Measurements from ENCODE around the gene EIF5B. TPM values are rescaled to one million over a fixed set of nuclear protein-coding genes. Genes with fewer than 3 reads are reported as not detected.
"Not testable (repeated sequence)": the region's sequence is repeated elsewhere in the genome, so short reads cannot be mapped to it uniquely, and the experiment has no call there.

The EIF5B gene
- total RNA-seq, 1 experiment from 2014 or later = 58.1 TPM

GRCh38 chr2:99317161-99317872, 19.9 kb upstream of the EIF5B start:
- Histone ChIP-seq H3K9ac (ENCODE audit: extremely low read depth, insufficient read length, low read length) (no peak overlapping the region), H3K4ac (ENCODE audit: low read depth, low read length) (no peak overlapping the region), H3K23me2 (ENCODE audit: insufficient read length, low read depth, low read length, poor library complexity, severe bottlenecking) (no peaks in the 10 kb centered on the region), H3K27me3 (ENCODE audit: insufficient read depth, low read length) (no peaks in the 10 kb centered on the region), H3K14ac (ENCODE audit: insufficient read depth, low read length) (no peak overlapping the region), H3K23ac (ENCODE audit: insufficient read length, low read depth, low read length) (no peak overlapping the region), H3K9me3 (ENCODE audit: control insufficient read depth, low read depth, low read length) (no peaks in the 10 kb centered on the region), H4K8ac (replicated peaks; ENCODE audit: insufficient read length, low read depth, low read length) (no peak overlapping the region), H3K18ac (ENCODE audit: insufficient read length, low read depth, low read length) (no peak overlapping the region), H2AK5ac (ENCODE audit: insufficient read length, low read length) (no peak overlapping the region), H3K27ac (ENCODE audit: insufficient read length, low read depth, low read length) (no peak overlapping the region), H3K79me1 (ENCODE audit: insufficient read depth, low read depth, low read length, poor library complexity, severe bottlenecking) (no peaks in the 10 kb centered on the region), H4K91ac (ENCODE audit: insufficient read length, low read depth, low read length) (no peak overlapping the region), H2BK20ac (ENCODE audit: low read depth, low read length, poor library complexity, severe bottlenecking) (no peak overlapping the region), H2BK5ac (ENCODE audit: insufficient read length, low read length) (no peak overlapping the region), H4K5ac (ENCODE audit: insufficient read length, low read depth, low read length) (no peak overlapping the region), H2BK12ac (ENCODE audit: insufficient read length, low read depth, low read length) (no peak overlapping the region), H2BK120ac (ENCODE audit: low read depth, low read length, poor library complexity, severe bottlenecking) (no peak overlapping the region), H4K20me1 (ENCODE audit: control insufficient read depth, insufficient read depth, insufficient read length) (no peaks in the 10 kb centered on the region), H2AFZ (ENCODE audit: low read length) (no peak overlapping the region), H3K4me2 (ENCODE audit: insufficient read depth, insufficient read length, low read length) (no peak overlapping the region), H2BK15ac (ENCODE audit: low read depth, low read length) (no peak overlapping the region), H3K4me1 (ENCODE audit: insufficient read depth, low read length) (no peaks in the 10 kb centered on the region), H3T11ph (ENCODE audit: low read length) (no peak overlapping the region), H3K56ac (ENCODE audit: insufficient read length, low read depth, low read length) (no peak overlapping the region), H3K79me2 (ENCODE audit: insufficient read depth, low read length) (no peaks in the 10 kb centered on the region)
- H3K27me3 Mint-ChIP-seq (ENCODE audit: low read depth) = no peaks in the 10 kb centered on the region
- no peak for TF ChIP-seq CTCF (conservative IDR thresholded peaks at IDR 0.05)
- H3K4me3 Mint-ChIP-seq = no peak overlapping the region
- no peak overlapping the region; a peak in 2 of 7 replicates for H3K27ac Mint-ChIP-seq
- peaks cover 18 to 52% (median 47%) of the 10 kb centered on the region in 3 experiments for H3K36me3 Mint-ChIP-seq (ENCODE audit: insufficient read depth in 1 of 3, low read depth in 3 of 3)
- H3K9me3 Mint-ChIP-seq = no peaks in the 10 kb centered on the region
- no peaks in the 10 kb centered on the region for H3K4me1 Mint-ChIP-seq
- no peak for DNase-seq
- no CpG with 5 or more reads among the region's 9 CpGs for WGBS (ENCODE audit: extremely low coverage, insufficient read length, low lambda C conversion rate)

GRCh38 chr2:99317873-99318200, 19.4 kb upstream of the EIF5B start:
- not testable (repeated sequence) for H2BK120ac ChIP-seq (ENCODE audit: low read depth, low read length, poor library complexity, severe bottlenecking); H2BK15ac ChIP-seq (ENCODE audit: low read depth, low read length); H4K5ac ChIP-seq (ENCODE audit: insufficient read length, low read depth, low read length); H3K4me1 ChIP-seq (ENCODE audit: insufficient read depth, low read length); H3K27ac ChIP-seq (ENCODE audit: insufficient read length, low read depth, low read length); H3K14ac ChIP-seq (ENCODE audit: insufficient read depth, low read length); H3K4me3 Mint-ChIP-seq; H2AK5ac ChIP-seq (ENCODE audit: insufficient read length, low read length); H2BK12ac ChIP-seq (ENCODE audit: insufficient read length, low read depth, low read length); H3K79me2 ChIP-seq (ENCODE audit: insufficient read depth, low read length); H3K4me1 Mint-ChIP-seq; H3T11ph ChIP-seq (ENCODE audit: low read length); H3K4ac ChIP-seq (ENCODE audit: low read depth, low read length); H4K91ac ChIP-seq (ENCODE audit: insufficient read length, low read depth, low read length); H3K18ac ChIP-seq (ENCODE audit: insufficient read length, low read depth, low read length); DNase-seq; H3K27me3 Mint-ChIP-seq (ENCODE audit: low read depth); H2BK20ac ChIP-seq (ENCODE audit: low read depth, low read length, poor library complexity, severe bottlenecking); H3K4me2 ChIP-seq (ENCODE audit: insufficient read depth, insufficient read length, low read length); H3K9me3 Mint-ChIP-seq; H4K8ac ChIP-seq (replicated peaks; ENCODE audit: insufficient read length, low read depth, low read length); H3K23me2 ChIP-seq (ENCODE audit: insufficient read length, low read depth, low read length, poor library complexity, severe bottlenecking); H2BK5ac ChIP-seq (ENCODE audit: insufficient read length, low read length); H3K27me3 ChIP-seq (ENCODE audit: insufficient read depth, low read length); H4K20me1 ChIP-seq (ENCODE audit: control insufficient read depth, insufficient read depth, insufficient read length); H2AFZ ChIP-seq (ENCODE audit: low read length); H3K56ac ChIP-seq (ENCODE audit: insufficient read length, low read depth, low read length); H3K9ac ChIP-seq (ENCODE audit: extremely low read depth, insufficient read length, low read length); H3K23ac ChIP-seq (ENCODE audit: insufficient read length, low read depth, low read length); H3K79me1 ChIP-seq (ENCODE audit: insufficient read depth, low read depth, low read length, poor library complexity, severe bottlenecking); H3K9me3 ChIP-seq (ENCODE audit: control insufficient read depth, low read depth, low read length); H3K27ac Mint-ChIP-seq
- WGBS (ENCODE audit: extremely low coverage, insufficient read length, low lambda C conversion rate) = no CpG with 5 or more reads among the region's 7 CpGs
- peaks cover 18 to 54% (median 49%) of the 10 kb centered on the region in 3 experiments for H3K36me3 Mint-ChIP-seq (ENCODE audit: insufficient read depth in 1 of 3, low read depth in 3 of 3)
